ENCODE results near the gene BLOC1S5. TPM values are rescaled to one million over a fixed set of nuclear protein-coding genes. Genes with fewer than 3 reads are reported as not detected.

BLOC1S5 gene
- total and polyA plus RNA-seq, 2 of the 13 experiments (the other 11 are each of a cell fraction or from before 2014, with no cell fraction given), result 10.5 to 41.5 TPM

DNA sequence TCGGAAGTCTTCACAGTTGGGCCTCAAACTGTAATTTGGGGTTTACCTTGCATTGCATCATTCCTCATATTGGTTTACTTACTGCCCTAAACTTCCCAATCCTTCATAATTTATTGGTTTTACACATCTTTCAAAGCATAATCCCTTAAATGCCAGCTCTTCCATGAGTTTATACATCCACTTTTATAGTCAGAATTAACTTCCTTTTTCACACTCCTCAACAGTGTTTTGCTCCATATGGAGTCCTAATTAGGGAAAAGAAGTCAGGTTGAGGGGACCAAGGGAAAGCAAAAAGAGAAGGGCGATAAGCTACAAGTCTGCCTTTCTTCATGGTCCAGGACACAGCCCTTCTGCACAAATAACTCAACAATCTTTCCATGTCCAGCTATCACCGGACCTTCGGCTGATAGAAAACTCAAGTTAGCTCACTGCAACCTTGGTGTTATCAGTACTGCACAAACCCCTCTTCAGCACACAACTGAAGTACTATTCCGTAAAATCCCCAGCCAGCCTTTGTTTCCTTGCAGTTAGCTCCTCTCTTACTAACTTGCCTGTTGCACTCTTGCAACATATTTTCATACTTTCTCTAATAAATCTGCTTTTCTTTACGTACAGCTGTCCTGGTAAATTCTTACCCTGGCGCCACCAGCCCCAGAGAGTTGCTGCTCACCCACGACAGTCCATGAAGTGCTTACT, 36.1 kb upstream of the BLOC1S5 start (continued):
- TF ChIP-seq, protein P1, sequence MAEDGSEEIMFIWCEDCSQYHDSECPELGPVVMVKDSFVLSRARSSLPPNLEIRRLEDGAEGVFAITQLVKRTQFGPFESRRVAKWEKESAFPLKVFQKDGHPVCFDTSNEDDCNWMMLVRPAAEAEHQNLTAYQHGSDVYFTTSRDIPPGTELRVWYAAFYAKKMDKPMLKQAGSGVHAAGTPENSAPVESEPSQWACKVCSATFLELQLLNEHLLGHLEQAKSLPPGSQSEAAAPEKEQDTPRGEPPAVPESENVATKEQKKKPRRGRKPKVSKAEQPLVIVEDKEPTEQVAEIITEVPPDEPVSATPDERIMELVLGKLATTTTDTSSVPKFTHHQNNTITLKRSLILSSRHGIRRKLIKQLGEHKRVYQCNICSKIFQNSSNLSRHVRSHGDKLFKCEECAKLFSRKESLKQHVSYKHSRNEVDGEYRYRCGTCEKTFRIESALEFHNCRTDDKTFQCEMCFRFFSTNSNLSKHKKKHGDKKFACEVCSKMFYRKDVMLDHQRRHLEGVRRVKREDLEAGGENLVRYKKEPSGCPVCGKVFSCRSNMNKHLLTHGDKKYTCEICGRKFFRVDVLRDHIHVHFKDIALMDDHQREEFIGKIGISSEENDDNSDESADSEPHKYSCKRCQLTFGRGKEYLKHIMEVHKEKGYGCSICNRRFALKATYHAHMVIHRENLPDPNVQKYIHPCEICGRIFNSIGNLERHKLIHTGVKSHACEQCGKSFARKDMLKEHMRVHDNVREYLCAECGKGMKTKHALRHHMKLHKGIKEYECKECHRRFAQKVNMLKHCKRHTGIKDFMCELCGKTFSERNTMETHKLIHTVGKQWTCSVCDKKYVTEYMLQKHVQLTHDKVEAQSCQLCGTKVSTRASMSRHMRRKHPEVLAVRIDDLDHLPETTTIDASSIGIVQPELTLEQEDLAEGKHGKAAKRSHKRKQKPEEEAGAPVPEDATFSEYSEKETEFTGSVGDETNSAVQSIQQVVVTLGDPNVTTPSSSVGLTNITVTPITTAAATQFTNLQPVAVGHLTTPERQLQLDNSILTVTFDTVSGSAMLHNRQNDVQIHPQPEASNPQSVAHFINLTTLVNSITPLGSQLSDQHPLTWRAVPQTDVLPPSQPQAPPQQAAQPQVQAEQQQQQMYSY (CRISPR knock-in tag; IDR thresholded peaks at IDR 0.05), result no peak
- TF ChIP-seq IRX3 (CRISPR knock-in tag; IDR thresholded peaks at IDR 0.05; ENCODE audit: borderline replicate concordance, low read depth) (no peak), FOXC1 (CRISPR knock-in tag; IDR thresholded peaks at IDR 0.05; ENCODE audit: borderline replicate concordance) (no peak), ZNF75D (CRISPR knock-in tag; IDR thresholded peaks at IDR 0.05; ENCODE audit: borderline replicate concordance) (no peak), NFKB2 (CRISPR knock-in tag; IDR thresholded peaks at IDR 0.05; ENCODE audit: borderline replicate concordance) (no peak), ZNF839 (CRISPR knock-in tag; IDR thresholded peaks at IDR 0.05; ENCODE audit: borderline replicate concordance) (no peak), HNRNPH1 (optimal IDR thresholded peaks at IDR 0.05; ENCODE audit: low read depth, low read length) (no peak), CEBPB (IDR thresholded peaks at IDR 0.05; ENCODE audit: borderline replicate concordance, low read depth, low read length) (peak; percentile 44; the same call in 1 of the 2 replicates), ZNF546 (CRISPR knock-in tag; conservative IDR thresholded peaks at IDR 0.05) (no peak), ZNF441 (CRISPR knock-in tag; IDR thresholded peaks at IDR 0.05; ENCODE audit: borderline replicate concordance) (no peak), KDM5B (CRISPR knock-in tag; IDR thresholded peaks at IDR 0.05; ENCODE audit: borderline replicate concordance) (no peak), CBX1 (IDR thresholded peaks at IDR 0.05; ENCODE audit: low read depth) (no peak), CEBPG (CRISPR knock-in tag; IDR thresholded peaks at IDR 0.05) (peak; percentile 45; the same call in 1 of the 2 replicates), NFIB (CRISPR knock-in tag; IDR thresholded peaks at IDR 0.05; ENCODE audit: borderline replicate concordance) (no peak)
- TF ChIP-seq, protein P2, sequence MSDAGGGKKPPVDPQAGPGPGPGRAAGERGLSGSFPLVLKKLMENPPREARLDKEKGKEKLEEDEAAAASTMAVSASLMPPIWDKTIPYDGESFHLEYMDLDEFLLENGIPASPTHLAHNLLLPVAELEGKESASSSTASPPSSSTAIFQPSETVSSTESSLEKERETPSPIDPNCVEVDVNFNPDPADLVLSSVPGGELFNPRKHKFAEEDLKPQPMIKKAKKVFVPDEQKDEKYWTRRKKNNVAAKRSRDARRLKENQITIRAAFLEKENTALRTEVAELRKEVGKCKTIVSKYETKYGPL (CRISPR knock-in tag; IDR thresholded peaks at IDR 0.05), result 0 out of 2 replicates have a peak, but pooled peaks have one; percentile 22
- TF ChIP-seq, protein P3, sequence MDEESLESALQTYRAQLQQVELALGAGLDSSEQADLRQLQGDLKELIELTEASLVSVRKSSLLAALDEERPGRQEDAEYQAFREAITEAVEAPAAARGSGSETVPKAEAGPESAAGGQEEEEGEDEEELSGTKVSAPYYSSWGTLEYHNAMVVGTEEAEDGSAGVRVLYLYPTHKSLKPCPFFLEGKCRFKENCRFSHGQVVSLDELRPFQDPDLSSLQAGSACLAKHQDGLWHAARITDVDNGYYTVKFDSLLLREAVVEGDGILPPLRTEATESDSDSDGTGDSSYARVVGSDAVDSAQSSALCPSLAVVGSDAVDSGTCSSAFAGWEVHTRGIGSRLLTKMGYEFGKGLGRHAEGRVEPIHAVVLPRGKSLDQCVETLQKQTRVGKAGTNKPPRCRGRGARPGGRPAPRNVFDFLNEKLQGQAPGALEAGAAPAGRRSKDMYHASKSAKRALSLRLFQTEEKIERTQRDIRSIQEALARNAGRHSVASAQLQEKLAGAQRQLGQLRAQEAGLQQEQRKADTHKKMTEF (CRISPR knock-in tag; IDR thresholded peaks at IDR 0.05), result no peak
- TF ChIP-seq, protein P4, sequence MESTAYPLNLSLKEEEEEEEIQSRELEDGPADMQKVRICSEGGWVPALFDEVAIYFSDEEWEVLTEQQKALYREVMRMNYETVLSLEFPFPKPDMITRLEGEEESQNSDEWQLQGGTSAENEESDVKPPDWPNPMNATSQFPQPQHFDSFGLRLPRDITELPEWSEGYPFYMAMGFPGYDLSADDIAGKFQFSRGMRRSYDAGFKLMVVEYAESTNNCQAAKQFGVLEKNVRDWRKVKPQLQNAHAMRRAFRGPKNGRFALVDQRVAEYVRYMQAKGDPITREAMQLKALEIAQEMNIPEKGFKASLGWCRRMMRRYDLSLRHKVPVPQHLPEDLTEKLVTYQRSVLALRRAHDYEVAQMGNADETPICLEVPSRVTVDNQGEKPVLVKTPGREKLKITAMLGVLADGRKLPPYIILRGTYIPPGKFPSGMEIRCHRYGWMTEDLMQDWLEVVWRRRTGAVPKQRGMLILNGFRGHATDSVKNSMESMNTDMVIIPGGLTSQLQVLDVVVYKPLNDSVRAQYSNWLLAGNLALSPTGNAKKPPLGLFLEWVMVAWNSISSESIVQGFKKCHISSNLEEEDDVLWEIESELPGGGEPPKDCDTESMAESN (CRISPR knock-in tag; conservative IDR thresholded peaks at IDR 0.05), result no peak
- TF ChIP-seq, protein P5, sequence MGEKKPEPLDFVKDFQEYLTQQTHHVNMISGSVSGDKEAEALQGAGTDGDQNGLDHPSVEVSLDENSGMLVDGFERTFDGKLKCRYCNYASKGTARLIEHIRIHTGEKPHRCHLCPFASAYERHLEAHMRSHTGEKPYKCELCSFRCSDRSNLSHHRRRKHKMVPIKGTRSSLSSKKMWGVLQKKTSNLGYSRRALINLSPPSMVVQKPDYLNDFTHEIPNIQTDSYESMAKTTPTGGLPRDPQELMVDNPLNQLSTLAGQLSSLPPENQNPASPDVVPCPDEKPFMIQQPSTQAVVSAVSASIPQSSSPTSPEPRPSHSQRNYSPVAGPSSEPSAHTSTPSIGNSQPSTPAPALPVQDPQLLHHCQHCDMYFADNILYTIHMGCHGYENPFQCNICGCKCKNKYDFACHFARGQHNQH (CRISPR knock-in tag; IDR thresholded peaks at IDR 0.05), result no peak
